SU-DHL-6 (cell line): ENCODE data around the gene RPL3.

Experiments
- EZH2phosphoT487 ChIP-seq: fragments of 200-600 bp; sonication (generic), shearing (Covaris generic); conservative IDR thresholded peaks from 2 replicates; pipeline ENCODE4 v1.6.1; 2018; ENCODE audit warnings: mild to moderate bottlenecking, antibody characterized with exemption, low read length, moderate library complexity, mixed read lengths
- TF ChIP-seq, protein P1 (sequence below): fragments of 200-600 bp; sonication (generic); IDR thresholded peaks from one replicate; pipeline ENCODE4 v1.5.1; 2017; ENCODE audit warnings: antibody characterized with exemption, mild to moderate bottlenecking, low read length, moderate library complexity; ENCODE audit not compliant: insufficient read depth, poor library complexity, severe bottlenecking

DNA sequence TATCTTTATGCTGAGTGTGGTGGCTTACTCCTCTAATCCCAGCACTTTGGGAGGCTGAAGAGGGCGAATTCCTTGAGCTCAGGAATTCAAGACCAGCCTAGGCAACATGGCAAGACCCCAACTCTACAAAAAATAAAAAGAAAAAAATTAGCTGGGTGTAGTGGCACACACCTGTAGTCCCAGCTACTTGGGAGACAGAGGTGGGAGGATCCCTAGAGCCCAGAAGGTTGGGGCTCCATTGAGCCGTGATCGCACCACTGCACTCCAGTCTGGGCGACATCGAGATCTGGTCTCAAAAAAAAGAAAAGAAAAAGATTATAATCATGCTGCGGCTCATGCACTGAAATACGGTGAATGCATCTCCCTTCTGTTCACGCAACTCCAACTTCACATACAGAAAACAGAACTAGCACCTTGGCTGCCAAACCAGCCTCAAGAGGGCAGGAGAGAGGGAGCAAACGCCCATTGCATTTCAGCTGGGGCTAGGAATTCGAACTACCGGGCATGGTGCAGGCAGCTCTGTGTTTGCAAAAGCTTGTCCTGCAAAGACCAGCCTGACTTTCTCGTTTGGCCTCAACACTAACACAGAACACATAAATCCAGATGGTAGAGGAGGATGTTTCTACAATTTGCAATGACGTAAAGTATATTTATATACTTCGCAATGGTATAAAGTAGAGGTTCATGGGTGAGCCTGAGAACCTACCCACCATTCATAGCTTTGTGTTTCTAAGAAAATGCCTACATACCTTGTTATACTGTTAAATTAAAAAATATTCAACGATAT is 24.0 kb upstream of the RPL3 start:
- TF ChIP-seq, protein P1, sequence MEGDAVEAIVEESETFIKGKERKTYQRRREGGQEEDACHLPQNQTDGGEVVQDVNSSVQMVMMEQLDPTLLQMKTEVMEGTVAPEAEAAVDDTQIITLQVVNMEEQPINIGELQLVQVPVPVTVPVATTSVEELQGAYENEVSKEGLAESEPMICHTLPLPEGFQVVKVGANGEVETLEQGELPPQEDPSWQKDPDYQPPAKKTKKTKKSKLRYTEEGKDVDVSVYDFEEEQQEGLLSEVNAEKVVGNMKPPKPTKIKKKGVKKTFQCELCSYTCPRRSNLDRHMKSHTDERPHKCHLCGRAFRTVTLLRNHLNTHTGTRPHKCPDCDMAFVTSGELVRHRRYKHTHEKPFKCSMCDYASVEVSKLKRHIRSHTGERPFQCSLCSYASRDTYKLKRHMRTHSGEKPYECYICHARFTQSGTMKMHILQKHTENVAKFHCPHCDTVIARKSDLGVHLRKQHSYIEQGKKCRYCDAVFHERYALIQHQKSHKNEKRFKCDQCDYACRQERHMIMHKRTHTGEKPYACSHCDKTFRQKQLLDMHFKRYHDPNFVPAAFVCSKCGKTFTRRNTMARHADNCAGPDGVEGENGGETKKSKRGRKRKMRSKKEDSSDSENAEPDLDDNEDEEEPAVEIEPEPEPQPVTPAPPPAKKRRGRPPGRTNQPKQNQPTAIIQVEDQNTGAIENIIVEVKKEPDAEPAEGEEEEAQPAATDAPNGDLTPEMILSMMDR: peak; percentile 60
- TF ChIP-seq EZH2phosphoT487: no peak
